Eye (tissue), 1 donor: ENCODE measurements around the gene MEIS2.

Experiments
- DNase-seq: peaks from one replicate; pipeline ENCODE4 v3.0.0-alpha.2; 2015

The MEIS2 gene

DNA sequence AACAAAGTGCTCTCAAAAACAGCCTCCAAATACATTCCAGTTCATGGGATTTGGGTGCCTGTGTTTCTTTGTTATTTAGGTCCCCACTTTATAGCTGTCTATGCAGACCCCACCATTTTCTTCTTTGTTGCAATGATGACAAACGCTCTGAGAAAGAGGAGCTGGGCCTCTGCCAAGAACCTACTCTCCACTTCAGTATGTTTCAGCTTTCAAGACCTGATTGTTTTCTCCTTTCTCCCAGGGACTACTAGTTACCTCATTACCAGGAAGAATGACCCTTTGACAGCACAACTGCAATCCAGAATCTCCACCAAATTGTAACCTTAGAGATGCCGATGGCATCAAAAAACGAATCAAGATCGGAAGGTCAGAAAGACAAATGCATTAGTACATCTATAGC lies 236.8 kb downstream of the MEIS2 start:
- no peak for DNase-seq

DNA sequence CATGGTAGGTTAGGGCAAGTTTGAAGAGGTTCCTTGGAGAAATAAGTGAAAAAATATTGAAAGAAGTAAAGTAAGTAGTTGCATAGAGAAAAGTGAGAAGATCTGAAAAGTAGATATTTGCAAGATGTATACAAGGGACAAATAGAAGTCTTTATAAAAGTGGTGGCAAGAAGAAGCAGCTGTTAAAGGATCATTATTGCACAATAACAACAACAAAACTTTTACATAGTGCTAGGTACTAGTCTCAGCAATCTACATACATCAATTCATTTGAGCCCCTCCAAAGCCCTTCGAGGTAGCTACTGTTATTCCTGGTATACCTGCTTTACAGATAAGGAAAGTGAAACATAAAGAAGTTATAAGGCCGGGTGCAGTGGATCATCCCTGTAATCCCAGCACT lies 239.6 kb downstream of the MEIS2 start:
- DNase-seq, result no peak

DNA sequence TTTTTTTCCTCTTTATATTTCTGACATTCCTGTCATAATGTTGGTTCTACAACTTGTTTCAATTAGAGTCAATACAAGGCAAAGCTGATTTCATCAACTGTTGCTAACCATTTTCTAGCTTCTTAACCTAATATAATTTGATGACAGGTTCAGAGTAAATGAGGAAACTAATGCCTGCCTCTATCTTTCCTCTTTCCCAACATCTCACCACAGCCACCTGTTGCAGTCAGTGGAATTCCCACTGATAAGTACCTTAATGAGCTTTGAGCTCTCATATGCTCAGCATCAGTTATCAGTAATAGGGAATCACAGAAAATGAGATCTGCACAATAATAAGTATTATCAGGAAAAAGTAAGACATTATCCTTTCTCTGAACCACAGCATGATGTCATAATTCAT lies 241.9 kb downstream of the MEIS2 start:
- DNase-seq, result no peak

- no peak for DNase-seq
Observed at GRCh38 chr15:36856339-36856973, 243.9 kb downstream of the MEIS2 start.

DNA sequence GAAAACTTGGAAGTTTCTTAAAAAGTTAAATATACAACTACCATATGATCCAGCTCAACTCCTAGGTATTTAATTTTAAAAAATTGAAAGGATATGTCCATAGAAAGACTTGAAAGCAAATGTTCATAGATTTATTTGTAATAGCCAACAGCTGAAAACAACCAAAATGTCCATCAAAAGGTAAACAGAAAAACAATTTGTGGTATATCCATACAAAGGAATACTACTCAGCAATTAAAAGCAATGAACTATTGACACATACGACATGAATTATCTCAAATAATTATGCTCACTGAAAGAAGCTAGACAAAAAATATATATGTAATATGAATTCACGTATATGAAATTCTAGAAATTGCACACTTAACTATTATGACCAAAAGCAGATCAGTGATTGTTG lies 249.5 kb downstream of the MEIS2 start:
- no peak for DNase-seq

GRCh38 chr15:36845270-36845669 lies 255.1 kb downstream of the MEIS2 start:
- no peak for DNase-seq

DNA sequence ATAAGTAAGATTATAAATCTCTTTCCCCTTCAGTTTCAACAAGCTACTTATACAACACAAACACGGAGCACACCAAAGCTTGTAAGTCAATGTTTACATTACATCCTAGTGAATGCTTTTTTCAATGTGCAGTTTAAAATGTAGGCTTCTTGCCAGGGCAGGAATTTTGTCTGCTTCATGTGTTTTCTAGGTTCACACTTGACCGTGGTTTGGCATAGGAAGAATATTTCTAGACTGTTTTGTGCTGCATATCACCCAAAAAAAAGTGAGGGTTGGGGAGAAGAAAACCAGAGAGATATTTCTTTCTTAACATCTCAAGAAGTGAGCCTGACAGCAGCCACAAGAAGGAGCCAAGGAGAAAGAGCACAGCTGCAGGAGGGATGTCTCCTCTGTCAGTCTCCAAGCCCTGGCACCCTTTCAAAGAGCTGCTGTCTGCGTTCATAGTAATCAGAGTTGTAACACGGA lies 255.8 kb downstream of the MEIS2 start:
- DNase-seq, result peak; percentile 44

GRCh38 chr15:36843822-36844221 lies 256.5 kb downstream of the MEIS2 start:
- DNase-seq, result no peak

GRCh38 chr15:36841193-36841592 lies 259.2 kb downstream of the MEIS2 start:
- DNase-seq, result peak; percentile 47
